GM19023 (cell line): Measurements from ENCODE around the gene ZNF382.
A peak's percentile ranks its signal among the peaks of the same experiment; 100 is the strongest.
"Not testable (repeated sequence)": the region's sequence is repeated elsewhere in the genome, so short reads cannot be mapped to it uniquely, and the experiment has no call there.

Experiments used
- ATAC-seq: cut with Tn5 transposase; IDR thresholded peaks from one replicate; pipeline ENCODE4 v1.9.1; 2021; ENCODE audit warnings: mild to moderate bottlenecking, moderate library complexity; ENCODE audit not compliant: unreplicated experiment

Gene ZNF382

GRCh38 chr19:36605101-36605876, at the start of gene ZNF382:
TSS of gene ZNF382 (plus strand) at chr19:36605313. CDS start at chr19:36609915, 4,602 bp downstream.
- ATAC-seq = peak; percentile 78

GRCh38 chr19:36564391-36564790, 40.7 kb upstream of the ZNF382 start:
- ATAC-seq = no peak

GRCh38 chr19:36572593-36573019, 32.5 kb upstream of the ZNF382 start:
- ATAC-seq = no peak

GRCh38 chr19:36573020-36573894, 31.9 kb upstream of the ZNF382 start, which contains the start of gene ZNF529:
TSS of gene ZNF529 (minus strand) at chr19:36573292. CDS start at chr19:36572346, 946 bp downstream.
- ATAC-seq = peak; percentile 90

- ATAC-seq = no peak
These were observed 31.0 kb upstream of the ZNF382 start for GRCh38 chr19:36573895-36574720.

GRCh38 chr19:36574741-36575140, 30.4 kb upstream of the ZNF382 start:
- ATAC-seq = no peak

GRCh38 chr19:36577271-36577996, 27.7 kb upstream of the ZNF382 start:
- no peak for ATAC-seq

- no peak for ATAC-seq
These were observed 25.9 kb upstream of the ZNF382 start for GRCh38 chr19:36579255-36579654.

GRCh38 chr19:36602681-36603080, 2.4 kb upstream of the ZNF382 start:
- not testable (repeated sequence) for ATAC-seq

GRCh38 chr19:36604656-36605100, 435 bp upstream of the ZNF382 start:
- peak; percentile 86 for ATAC-seq

- no peak for ATAC-seq
These were observed 865 bp downstream of the ZNF382 start for GRCh38 chr19:36605877-36606478.

- ATAC-seq = no peak
These were observed 21.9 kb downstream of the ZNF382 start for GRCh38 chr19:36627057-36627456.

- no peak for ATAC-seq
These were observed 30.2 kb downstream of the ZNF382 start for GRCh38 chr19:36635342-36635741.

- no peak for ATAC-seq
These were observed 33.9 kb downstream of the ZNF382 start for GRCh38 chr19:36638862-36639510.

GRCh38 chr19:36646746-36647145, 41.6 kb downstream of the ZNF382 start:
- ATAC-seq = no peak

GRCh38 chr19:36652958-36653357, 47.8 kb downstream of the ZNF382 start:
- no peak for ATAC-seq

- ATAC-seq = no peak
These were observed 60.7 kb downstream of the ZNF382 start for GRCh38 chr19:36665832-36666231.

GRCh38 chr19:36668646-36669045, 63.5 kb downstream of the ZNF382 start:
- ATAC-seq = no peak

- no peak for ATAC-seq
These were observed 67.3 kb downstream of the ZNF382 start for GRCh38 chr19:36672368-36672767.
